Astrocyte of the cerebellum (primary cell): ENCODE results near the gene RESP18.
"Not testable (repeated sequence)": the region's sequence is repeated elsewhere in the genome, so short reads cannot be mapped to it uniquely, and the experiment has no call there.

Experiments used
- DNase-seq: peaks from one replicate; pipeline ENCODE4 v3.0.0-alpha.2; 2011; ENCODE audit warnings: low read depth
- H3K4me3 ChIP-seq: 2 replicates; pipeline ENCODE4 v1.5.1; 2011; ENCODE audit warnings: mild to moderate bottlenecking, low read depth, low read length, moderate library complexity
- in situ Hi-C: cut with HindIII; loops from 2 replicates; pipeline ENCODE4 v1.10.0; 2017; ENCODE audit warnings: low sequenced_read_pairs
- TF ChIP-seq, protein P1 (sequence below): IDR thresholded peaks from 2 replicates; pipeline ENCODE4 v1.5.1; 2012; ENCODE audit warnings: low read length, low read depth, moderate library complexity, mild to moderate bottlenecking; ENCODE audit errors: missing control alignments

Gene RESP18

DNA sequence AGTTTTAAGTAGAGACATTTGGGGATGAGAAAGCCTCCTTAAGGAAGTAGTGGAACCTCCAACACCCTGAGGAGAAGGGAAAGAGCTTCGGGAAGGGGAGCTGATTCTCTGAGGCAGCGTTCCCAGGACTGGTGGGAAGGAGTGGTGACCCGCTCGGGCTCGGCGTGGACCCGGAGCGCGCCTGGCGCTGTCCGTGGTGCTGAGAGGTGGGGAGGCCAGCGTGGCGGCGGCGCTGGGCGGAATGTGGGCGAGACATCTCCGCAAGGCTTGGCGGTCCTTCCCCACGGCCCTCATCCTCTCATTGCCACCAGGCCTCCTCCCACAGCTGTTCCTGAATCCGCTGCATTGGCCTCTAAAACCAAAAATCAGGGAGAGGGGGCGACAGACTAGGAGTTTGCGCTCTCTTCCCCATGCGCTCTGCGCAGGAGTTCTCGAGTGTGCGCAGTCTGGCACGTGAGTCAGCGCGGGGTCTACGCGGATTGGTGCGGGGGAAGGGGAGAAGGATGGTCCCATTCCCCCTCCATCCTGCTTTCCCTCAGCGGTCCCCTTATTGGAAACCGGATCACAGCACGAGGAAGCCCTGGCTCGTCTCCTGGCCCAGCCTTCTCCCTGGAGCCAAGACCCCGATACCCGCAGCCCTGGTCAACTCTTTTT lies 857 bp downstream of the RESP18 start:
- TF ChIP-seq, protein P1, sequence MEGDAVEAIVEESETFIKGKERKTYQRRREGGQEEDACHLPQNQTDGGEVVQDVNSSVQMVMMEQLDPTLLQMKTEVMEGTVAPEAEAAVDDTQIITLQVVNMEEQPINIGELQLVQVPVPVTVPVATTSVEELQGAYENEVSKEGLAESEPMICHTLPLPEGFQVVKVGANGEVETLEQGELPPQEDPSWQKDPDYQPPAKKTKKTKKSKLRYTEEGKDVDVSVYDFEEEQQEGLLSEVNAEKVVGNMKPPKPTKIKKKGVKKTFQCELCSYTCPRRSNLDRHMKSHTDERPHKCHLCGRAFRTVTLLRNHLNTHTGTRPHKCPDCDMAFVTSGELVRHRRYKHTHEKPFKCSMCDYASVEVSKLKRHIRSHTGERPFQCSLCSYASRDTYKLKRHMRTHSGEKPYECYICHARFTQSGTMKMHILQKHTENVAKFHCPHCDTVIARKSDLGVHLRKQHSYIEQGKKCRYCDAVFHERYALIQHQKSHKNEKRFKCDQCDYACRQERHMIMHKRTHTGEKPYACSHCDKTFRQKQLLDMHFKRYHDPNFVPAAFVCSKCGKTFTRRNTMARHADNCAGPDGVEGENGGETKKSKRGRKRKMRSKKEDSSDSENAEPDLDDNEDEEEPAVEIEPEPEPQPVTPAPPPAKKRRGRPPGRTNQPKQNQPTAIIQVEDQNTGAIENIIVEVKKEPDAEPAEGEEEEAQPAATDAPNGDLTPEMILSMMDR = no peak
- H3K4me3 ChIP-seq = no peak overlapping the region
- no peak for DNase-seq
- in situ Hi-C loops = no loop called here

DNA sequence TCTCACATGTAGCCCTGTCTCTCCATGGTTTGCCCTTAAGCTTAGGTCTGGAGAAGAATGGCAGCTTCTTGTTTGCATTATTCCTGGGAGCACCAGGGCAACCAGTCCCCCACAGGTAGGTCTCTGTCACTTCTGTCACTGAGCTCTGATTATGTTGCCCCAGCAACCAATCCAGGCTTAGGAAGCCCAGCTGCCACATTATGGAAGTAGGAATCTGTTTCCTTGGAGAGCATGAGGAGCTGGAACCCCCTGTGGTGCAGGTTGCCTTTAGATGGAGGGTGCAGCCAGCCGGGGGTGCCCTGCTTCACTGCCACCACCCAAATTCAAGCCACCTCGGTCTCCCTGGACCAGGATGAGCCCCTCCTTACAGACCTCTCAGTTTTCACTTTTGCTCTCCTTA lies 4.8 kb downstream of the RESP18 start:
- in situ Hi-C loops = no loop called here
- TF ChIP-seq, protein P1 = no peak
- no peak overlapping the region for H3K4me3 ChIP-seq
- no peak for DNase-seq

DNA sequence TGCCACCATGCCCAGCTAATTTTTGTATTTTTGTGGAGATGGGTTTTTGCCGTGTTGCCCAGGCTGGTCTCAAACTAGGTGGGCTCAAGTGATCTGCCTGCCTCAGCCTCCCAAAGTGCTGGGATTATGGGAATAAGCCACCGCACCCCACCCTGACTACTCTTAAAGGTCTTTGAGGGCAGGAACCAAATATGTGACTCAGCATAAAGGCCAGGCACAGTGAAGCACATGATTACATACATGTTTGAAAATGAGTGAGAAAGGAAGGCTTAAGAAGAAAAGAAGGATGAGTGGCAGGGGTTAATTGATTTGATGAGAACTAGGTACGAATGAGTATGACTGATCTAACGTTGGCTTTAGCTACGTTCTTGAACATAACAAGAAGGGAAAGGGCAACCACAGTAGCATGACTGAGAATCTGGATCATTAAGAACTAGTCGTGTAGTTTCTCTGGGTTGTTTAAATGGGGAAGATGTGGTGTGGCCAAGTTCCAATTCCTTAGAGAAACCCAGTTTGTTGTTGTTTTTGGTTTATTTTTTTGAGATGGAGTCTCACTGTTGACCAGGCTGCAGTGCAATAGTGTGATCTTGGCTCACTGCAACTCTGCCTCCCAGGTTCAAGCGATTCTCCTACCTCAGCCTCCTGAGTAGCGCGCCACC lies 6.8 kb downstream of the RESP18 start:
- in situ Hi-C loops = no loop called here
- TF ChIP-seq, protein P1 = no peak
- no peak overlapping the region for H3K4me3 ChIP-seq
- no peak for DNase-seq

DNA sequence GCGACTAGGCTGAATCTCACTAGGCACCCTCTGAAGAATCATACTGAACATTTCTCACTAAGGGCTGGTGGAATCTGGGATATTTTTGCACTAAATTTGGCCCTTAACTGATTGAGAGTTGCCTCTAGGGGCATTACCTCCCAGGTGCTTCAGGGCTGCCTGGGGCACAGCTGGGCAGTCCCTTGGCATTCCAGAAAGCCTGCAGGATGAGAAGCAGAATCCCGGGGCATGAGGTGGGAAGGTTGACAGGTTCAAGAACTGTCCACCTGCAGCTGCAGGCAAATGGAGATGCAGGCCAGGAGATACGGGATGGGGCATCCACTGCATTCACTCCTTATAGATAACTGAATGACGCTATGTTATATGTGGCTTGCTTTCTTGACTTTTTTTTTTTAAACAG lies 7.4 kb downstream of the RESP18 start:
- TF ChIP-seq, protein P1 = no peak
- DNase-seq = no peak
- no peak overlapping the region for H3K4me3 ChIP-seq
- in situ Hi-C loops = no loop called here

DNA sequence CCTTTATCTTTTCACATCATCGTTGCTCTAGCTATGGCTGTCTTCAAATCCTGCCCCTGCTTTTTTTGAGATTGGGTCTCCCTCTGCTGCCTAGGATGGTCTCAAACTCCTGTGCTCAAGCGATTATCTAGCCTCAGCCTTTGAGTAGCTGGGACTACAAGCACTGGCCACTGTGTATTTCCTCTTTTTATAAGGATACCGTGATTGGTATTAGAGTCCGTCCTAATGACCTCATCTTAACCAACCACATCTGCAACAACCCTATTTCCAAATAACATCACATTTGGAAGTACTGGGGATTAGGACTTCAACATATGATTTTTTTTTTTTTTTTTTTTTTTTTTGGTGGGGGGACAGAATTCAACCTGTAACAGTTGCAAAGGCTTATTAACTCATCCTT lies 9.1 kb downstream of the RESP18 start:
- no peak for DNase-seq
- TF ChIP-seq, protein P1 = no peak
- no peak overlapping the region for H3K4me3 ChIP-seq
- in situ Hi-C loops = no loop called here

DNA sequence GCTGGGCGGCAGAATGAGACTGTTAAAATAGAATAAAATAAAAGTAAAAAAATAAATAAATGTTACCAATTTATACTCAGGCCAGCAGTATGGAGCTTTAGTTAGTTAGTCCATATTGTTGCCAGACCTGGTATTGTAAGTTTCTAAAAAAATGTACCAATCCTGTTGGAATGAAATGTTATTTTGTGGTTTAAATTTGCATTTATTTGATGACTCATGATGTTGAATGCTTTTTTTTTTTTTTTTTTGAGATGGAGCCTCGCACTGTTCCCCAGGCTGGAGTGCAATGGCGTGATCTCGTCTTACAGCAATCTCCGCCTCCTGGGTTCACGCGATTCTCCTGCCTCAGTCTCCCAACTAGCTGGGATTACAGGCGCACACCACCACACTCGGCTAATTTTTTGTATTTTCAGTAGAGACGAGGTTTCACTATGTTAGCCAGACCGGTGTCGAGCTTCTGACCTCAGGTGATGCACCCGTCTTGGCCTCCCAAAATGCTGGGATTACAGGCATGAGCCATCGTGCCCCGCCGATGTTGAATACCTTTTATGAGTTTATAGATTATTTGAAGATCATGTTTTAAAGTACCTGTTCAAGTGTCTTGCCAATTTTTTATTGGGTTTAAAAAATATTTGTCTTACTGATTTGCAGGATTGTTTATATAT lies 17.6 kb downstream of the RESP18 start:
- TF ChIP-seq, protein P1 = no peak
- no peak for DNase-seq
- in situ Hi-C loops = no loop called here
- no peak overlapping the region for H3K4me3 ChIP-seq

DNA sequence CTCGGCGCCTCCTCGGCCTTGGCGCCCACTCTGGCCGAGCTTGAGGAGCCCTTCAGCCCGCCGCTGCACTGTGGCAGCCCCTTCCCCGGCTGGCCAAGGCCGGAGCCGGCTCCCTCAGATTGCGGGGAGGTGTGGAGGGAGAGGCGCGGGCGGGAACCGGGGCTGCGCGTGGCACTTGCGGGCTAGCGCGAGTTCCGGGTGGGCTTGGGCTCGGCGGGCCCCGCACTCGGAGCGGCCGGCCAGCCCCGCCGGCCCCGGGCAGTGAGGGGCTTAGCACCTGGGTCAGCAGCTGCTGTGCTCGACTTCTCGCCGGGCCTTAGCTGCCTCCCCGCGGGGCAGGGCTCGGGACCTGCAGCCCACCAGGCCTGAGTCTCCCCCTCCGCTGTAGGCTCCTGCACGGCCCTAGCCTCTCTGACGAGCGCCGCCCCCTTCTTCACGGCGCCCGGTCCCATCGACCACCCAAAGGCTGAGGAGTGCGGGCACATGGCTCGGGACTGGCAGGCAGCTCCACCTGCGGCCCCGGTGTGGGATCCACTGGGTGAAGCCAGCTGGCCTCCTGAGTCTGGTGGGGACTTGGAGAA lies 19.8 kb downstream of the RESP18 start:
- DNase-seq, H3K4me3 ChIP-seq, in situ Hi-C loops: not testable (repeated sequence)
